Fibroblast of lung (primary cell): Measurements from ENCODE around the gene IL16. TPM values are rescaled to one million over a fixed set of nuclear protein-coding genes. Genes with fewer than 3 reads are reported as not detected.

Experiments
- DNase-seq, 2 donors: peaks; one replicate each; pipeline versions ENCODE4 v3.0.0 to v3.0.0-alpha.2; 2010; ENCODE audit warnings: low read depth in 2 of 2
- H2AFZ ChIP-seq: 2 replicates; pipeline ENCODE4 v1.5.1; 2012; ENCODE audit warnings: low read length, control low read depth, inconsistent platforms
- H3K27ac ChIP-seq: 2 replicates; pipeline ENCODE4 v1.5.1; 2011; ENCODE audit warnings: low read length, control low read depth; ENCODE audit not compliant: insufficient read depth
- H3K27me3 ChIP-seq: 2 replicates; pipeline ENCODE4 v1.5.1; 2011; ENCODE audit warnings: mild to moderate bottlenecking, low read length; ENCODE audit not compliant: control insufficient read depth, insufficient read depth
- H3K36me3 ChIP-seq: 2 replicates; pipeline ENCODE4 v1.5.1; 2011; ENCODE audit warnings: low read length; ENCODE audit not compliant: control insufficient read depth, insufficient read depth
- H3K4me1 ChIP-seq: 2 replicates; pipeline ENCODE4 v1.5.1; 2011; ENCODE audit warnings: low read length; ENCODE audit not compliant: control insufficient read depth, insufficient read depth; ENCODE audit errors: extremely low read depth
- H3K4me2 ChIP-seq: 2 replicates; pipeline ENCODE4 v1.5.1; 2011; ENCODE audit warnings: low read length, control low read depth; ENCODE audit not compliant: insufficient read depth; ENCODE audit errors: extremely low read depth
- H3K4me3 ChIP-seq, 4 experiments: fragments of 200-600 bp in 1 of 4; sonication (generic) in 1 of 4; replicated peaks in 1 of 4; 2 replicates each; pipeline ENCODE4 v1.5.1; 2011 to 2016; ENCODE audit warnings: low read length in 4 of 4, low read depth in 3 of 4, mild to moderate bottlenecking in 3 of 4, control low read depth in 2 of 4, inconsistent platforms in 1 of 4, mixed read lengths in 1 of 4; ENCODE audit not compliant: insufficient read depth in 1 of 4; ENCODE audit errors: control extremely low read depth in 1 of 4
- H3K79me2 ChIP-seq: 2 replicates; pipeline ENCODE4 v1.5.1; 2012; ENCODE audit warnings: mild to moderate bottlenecking, low read length, inconsistent platforms; ENCODE audit not compliant: control insufficient read depth, insufficient read depth
- H3K9ac ChIP-seq: 2 replicates; pipeline ENCODE4 v1.5.1; 2011; ENCODE audit warnings: mild to moderate bottlenecking, low read length, control low read depth; ENCODE audit not compliant: insufficient read depth
- H3K9me3 ChIP-seq: 2 replicates; pipeline ENCODE4 v1.5.1; 2012; ENCODE audit warnings: low read depth, low read length; ENCODE audit not compliant: control insufficient read depth, insufficient read depth
- H4K20me1 ChIP-seq: 2 replicates; pipeline ENCODE4 v1.5.1; 2011; ENCODE audit warnings: low read length; ENCODE audit not compliant: control insufficient read depth, insufficient read depth; ENCODE audit errors: extremely low read depth
- EZH2 ChIP-seq: IDR thresholded peaks from 2 replicates; pipeline ENCODE4 v1.5.1; 2012; ENCODE audit warnings: low read length, control low read depth, mild to moderate bottlenecking; ENCODE audit errors: missing control alignments
- polyA plus RNA-seq, 2 donors: library from polyadenylated mRNA; depleted of rRNA in 1 of 2; stranded (reverse) in 1 of 2; unstranded in 1 of 2; fragments of >200 nt; gene quantifications; 2 replicates each; pipeline ENCODE4 v1.2.1, GENCODE V29; 2011 to 2012; ENCODE audit warnings: missing spikeins in 1 of 2
- total RNA-seq: library from RNA; depleted of rRNA; stranded (reverse); fragments of >200 nt; gene quantifications from 2 replicates; pipeline ENCODE4 v1.2.1, GENCODE V29; 2014
- TF ChIP-seq, protein P1 (sequence below), 2 donors: IDR thresholded peaks in 1 of 2; conservative IDR thresholded peaks in 1 of 2; 1 replicate in 1 of 2; 2 replicates in 1 of 2; pipeline ENCODE4 v1.5.1; 2011 to 2012; ENCODE audit warnings: low read length in 2 of 2, control low read depth in 1 of 2, inconsistent platforms in 1 of 2, low read depth in 1 of 2, mild to moderate bottlenecking in 1 of 2

The IL16 gene
- total and polyA plus RNA-seq, 2 donors (not counting 1 experiment from before 2014, with no cell fraction given): 0.96 to 5.0 TPM

DNA sequence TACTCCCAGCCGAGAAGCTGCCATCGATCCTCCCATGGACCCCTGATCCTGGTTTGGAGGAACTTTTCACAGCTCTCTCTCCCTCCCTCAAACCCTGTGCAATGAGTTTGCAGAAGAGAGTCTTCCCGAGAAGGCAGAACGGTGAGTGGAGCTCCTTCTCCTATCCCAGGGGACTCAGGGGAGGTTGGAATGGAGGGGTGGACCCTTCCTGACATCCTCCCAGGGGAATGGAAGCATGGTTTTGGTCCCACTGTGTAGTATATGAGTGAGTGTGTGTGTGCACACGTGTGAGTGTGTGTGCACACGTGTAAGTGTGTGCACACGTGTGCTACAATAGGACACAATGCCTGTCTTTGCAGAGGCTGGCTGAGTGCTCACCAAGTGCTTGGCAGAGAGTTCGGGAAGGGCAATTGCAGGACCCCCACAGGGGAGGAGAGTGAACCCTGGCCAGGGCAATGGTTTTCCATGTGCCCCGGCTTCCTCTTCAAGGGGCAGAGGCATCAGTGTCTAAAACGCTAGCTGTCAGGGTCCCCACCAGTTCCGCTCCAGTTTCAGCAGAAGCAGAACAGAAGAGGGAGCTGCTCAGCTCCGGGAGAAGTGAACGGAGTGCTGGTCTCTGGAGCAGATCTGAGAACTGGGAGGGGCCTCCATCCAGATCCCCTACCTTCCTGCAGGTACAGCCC, 13.8 kb upstream of the IL16 start:
- TF ChIP-seq, protein P1, sequence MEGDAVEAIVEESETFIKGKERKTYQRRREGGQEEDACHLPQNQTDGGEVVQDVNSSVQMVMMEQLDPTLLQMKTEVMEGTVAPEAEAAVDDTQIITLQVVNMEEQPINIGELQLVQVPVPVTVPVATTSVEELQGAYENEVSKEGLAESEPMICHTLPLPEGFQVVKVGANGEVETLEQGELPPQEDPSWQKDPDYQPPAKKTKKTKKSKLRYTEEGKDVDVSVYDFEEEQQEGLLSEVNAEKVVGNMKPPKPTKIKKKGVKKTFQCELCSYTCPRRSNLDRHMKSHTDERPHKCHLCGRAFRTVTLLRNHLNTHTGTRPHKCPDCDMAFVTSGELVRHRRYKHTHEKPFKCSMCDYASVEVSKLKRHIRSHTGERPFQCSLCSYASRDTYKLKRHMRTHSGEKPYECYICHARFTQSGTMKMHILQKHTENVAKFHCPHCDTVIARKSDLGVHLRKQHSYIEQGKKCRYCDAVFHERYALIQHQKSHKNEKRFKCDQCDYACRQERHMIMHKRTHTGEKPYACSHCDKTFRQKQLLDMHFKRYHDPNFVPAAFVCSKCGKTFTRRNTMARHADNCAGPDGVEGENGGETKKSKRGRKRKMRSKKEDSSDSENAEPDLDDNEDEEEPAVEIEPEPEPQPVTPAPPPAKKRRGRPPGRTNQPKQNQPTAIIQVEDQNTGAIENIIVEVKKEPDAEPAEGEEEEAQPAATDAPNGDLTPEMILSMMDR (conservative IDR thresholded peaks at IDR 0.05 in 1 of 2, IDR thresholded peaks at IDR 0.05 in 1 of 2; ENCODE audit: low read depth in 1 of 2, low read length in 2 of 2): peak; percentile 39 to 44
- TF ChIP-seq EZH2: no peak
- DNase-seq: peak in 1 of 2 donors; percentile 47
- Histone ChIP-seq H3K79me2 (no peaks in the 10 kb centered on the region), H3K9me3 (no peaks in the 10 kb centered on the region), H3K36me3 (no peaks in the 10 kb centered on the region), H4K20me1 (no peaks in the 10 kb centered on the region), H3K27me3 (no peaks in the 10 kb centered on the region), H3K4me1 (peaks cover 18% of the 10 kb centered on the region), H3K27ac (peak overlapping the region; percentile 29), H3K4me3 (peak overlapping the region; percentile 19 to 64 (median 50)), H3K4me2 (peak overlapping the region; percentile 73), H2AFZ (peak overlapping the region; percentile 47), H3K9ac (peak overlapping the region; percentile 20)

DNA sequence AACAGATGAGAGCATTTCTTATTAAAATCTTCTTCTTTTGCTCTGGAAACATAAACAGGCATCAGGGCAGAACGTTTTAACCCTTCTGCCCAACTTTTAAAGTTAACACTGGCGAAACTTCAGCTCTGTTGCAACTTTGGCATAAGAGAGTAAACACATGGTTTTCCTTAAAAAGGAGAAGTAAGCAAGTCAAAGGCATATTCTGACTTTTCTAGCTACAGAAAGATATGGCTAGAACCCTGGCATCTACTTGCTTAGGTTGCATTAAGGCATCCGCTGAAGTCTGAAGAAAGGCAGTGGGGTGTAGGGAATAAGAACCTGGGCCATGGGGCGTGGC, 13.3 kb upstream of the IL16 start:
- no peaks in the 10 kb centered on the region for H4K20me1 ChIP-seq
- H3K79me2 ChIP-seq: no peaks in the 10 kb centered on the region
- H3K27me3 ChIP-seq: no peaks in the 10 kb centered on the region
- peak overlapping the region; percentile 73 for H3K4me2 ChIP-seq
- no peak overlapping the region for H2AFZ ChIP-seq
- H3K36me3 ChIP-seq: no peaks in the 10 kb centered on the region
- H3K27ac ChIP-seq: peak overlapping the region; percentile 6
- no peak overlapping the region for H3K9ac ChIP-seq
- no peaks in the 10 kb centered on the region for H3K9me3 ChIP-seq
- no peak for TF ChIP-seq EZH2
- TF ChIP-seq, protein P1 (conservative IDR thresholded peaks at IDR 0.05 in 1 of 2, IDR thresholded peaks at IDR 0.05 in 1 of 2; ENCODE audit: low read depth in 1 of 2, low read length in 2 of 2): no peak
- H3K4me1 ChIP-seq: peaks cover 18% of the 10 kb centered on the region
- peak overlapping the region in 3 of 4 experiments; percentile 39 to 64 (median 60) for H3K4me3 ChIP-seq
- peak in 1 of 2 donors; percentile 40 for DNase-seq

DNA sequence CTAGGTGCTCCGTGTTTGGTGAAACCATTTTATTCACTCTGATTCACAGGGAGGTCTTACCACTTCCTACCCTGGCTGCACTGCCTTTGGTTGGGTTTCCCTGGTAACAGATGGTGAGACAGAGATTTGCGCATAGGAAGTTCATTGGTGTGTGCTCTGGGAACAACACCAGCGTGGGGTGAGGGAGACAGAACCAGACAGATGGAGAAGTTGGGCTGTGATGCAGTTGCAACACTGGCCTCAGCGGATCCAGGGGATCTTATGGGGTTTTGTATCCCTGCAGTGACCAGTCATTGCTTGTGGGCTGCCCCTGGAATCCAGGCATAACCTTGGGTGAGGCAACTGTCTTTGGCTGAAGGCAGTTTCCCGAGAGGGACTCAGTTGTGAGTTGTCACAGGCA, 12.5 kb upstream of the IL16 start:
- Histone ChIP-seq H3K79me2 (no peaks in the 10 kb centered on the region), H3K4me2 (peak overlapping the region; percentile 33), H3K9ac (no peak overlapping the region), H3K27ac (peak overlapping the region; percentile 6), H3K36me3 (no peaks in the 10 kb centered on the region), H3K27me3 (no peaks in the 10 kb centered on the region), H3K9me3 (no peaks in the 10 kb centered on the region), H2AFZ (no peak overlapping the region), H3K4me1 (peaks cover 20% of the 10 kb centered on the region), H3K4me3 (peak overlapping the region in 1 of 4 experiments; percentile 8), H4K20me1 (no peaks in the 10 kb centered on the region)
- TF ChIP-seq, protein P1 (conservative IDR thresholded peaks at IDR 0.05 in 1 of 2, IDR thresholded peaks at IDR 0.05 in 1 of 2; ENCODE audit: low read depth in 1 of 2, low read length in 2 of 2): no peak
- no peak for TF ChIP-seq EZH2
- peak; percentile 11 to 47 for DNase-seq
